GM12878 (cell line): Measurements from ENCODE around the gene SMARCC2. TPM values are rescaled to one million over a fixed set of nuclear protein-coding genes. Genes with fewer than 3 reads are reported as not detected.

Experiments
- ATF2 ChIP-seq: IDR thresholded peaks from 2 replicates; pipeline ENCODE4 v1.6.1; 2012; ENCODE audit warnings: low read length, inconsistent platforms
- ATF3 ChIP-seq: IDR thresholded peaks from 2 replicates; pipeline ENCODE4 v1.6.1; 2011; ENCODE audit warnings: low read depth, mild to moderate bottlenecking, low read length, moderate library complexity, borderline replicate concordance; ENCODE audit errors: extremely low read depth
- BCL11A ChIP-seq: IDR thresholded peaks from 2 replicates; pipeline ENCODE4 v1.6.1; 2011; ENCODE audit warnings: low read depth, low read length
- BCL3 ChIP-seq: IDR thresholded peaks from 2 replicates; pipeline ENCODE4 v1.6.1; 2011; ENCODE audit warnings: borderline replicate concordance, low read depth, mild to moderate bottlenecking, moderate library complexity, low read length; ENCODE audit not compliant: insufficient read depth, poor library complexity, severe bottlenecking
- CBFB ChIP-seq: IDR thresholded peaks from 2 replicates; pipeline ENCODE4 v1.6.1; 2016; ENCODE audit warnings: antibody characterized with exemption, low read depth
- CREB1 ChIP-seq: IDR thresholded peaks from 2 replicates; pipeline ENCODE4 v1.6.1; 2012; ENCODE audit warnings: low read depth, mild to moderate bottlenecking, inconsistent platforms
- JUNB ChIP-seq: IDR thresholded peaks from 2 replicates; pipeline ENCODE4 v1.6.1; 2016; ENCODE audit warnings: antibody characterized with exemption, mild to moderate bottlenecking
- KAT2A ChIP-seq: conservative IDR thresholded peaks from 2 replicates; pipeline ENCODE4 v1.6.1; 2011; ENCODE audit warnings: low read depth, low read length; ENCODE audit not compliant: control insufficient read depth
- MEF2A ChIP-seq: IDR thresholded peaks from 2 replicates; pipeline ENCODE4 v1.6.1; 2011; ENCODE audit warnings: low read depth, mild to moderate bottlenecking, low read length, moderate library complexity; ENCODE audit not compliant: insufficient read depth
- MTA2 ChIP-seq: fragments of 450-650 bp; IDR thresholded peaks from 2 replicates; pipeline ENCODE4 v1.6.1; 2016; ENCODE audit warnings: low read depth, mild to moderate bottlenecking, moderate library complexity
- NR2F1 ChIP-seq: fragments of 450-650 bp; conservative IDR thresholded peaks from 2 replicates; pipeline ENCODE4 v1.6.1; 2017; ENCODE audit warnings: mild to moderate bottlenecking
- PML ChIP-seq: IDR thresholded peaks from 2 replicates; pipeline ENCODE4 v1.6.1; 2012; ENCODE audit warnings: low read length, inconsistent platforms
- POLR2A ChIP-seq: IDR thresholded peaks from 2 replicates; pipeline ENCODE4 v1.6.1; 2011; ENCODE audit warnings: low read depth, mild to moderate bottlenecking, low read length
- POU2F2 ChIP-seq: IDR thresholded peaks from 3 replicates; pipeline ENCODE4 v1.6.1; 2011; ENCODE audit warnings: low read depth, mild to moderate bottlenecking, low read length, borderline replicate concordance
- RAD21 ChIP-seq: IDR thresholded peaks from 2 replicates; pipeline ENCODE4 v1.6.1; 2011; ENCODE audit warnings: mild to moderate bottlenecking, low read depth, low read length, moderate library complexity; ENCODE audit not compliant: insufficient read depth
- RB1 ChIP-seq: fragments of 450-650 bp; formaldehyde crosslinking; IDR thresholded peaks from 2 replicates; pipeline ENCODE4 v1.6.1; 2017; ENCODE audit warnings: mild to moderate bottlenecking, borderline replicate concordance
- RUNX3 ChIP-seq: IDR thresholded peaks from 2 replicates; pipeline ENCODE4 v1.6.1; 2012; ENCODE audit warnings: low read length, inconsistent platforms
- STAT1 ChIP-seq: fragments of 450-650 bp; conservative IDR thresholded peaks from 2 replicates; pipeline ENCODE4 v1.6.1; 2014; ENCODE audit warnings: antibody characterized with exemption, mild to moderate bottlenecking
- USF2 ChIP-seq: IDR thresholded peaks from 2 replicates; pipeline ENCODE4 v1.6.1; 2011; ENCODE audit warnings: low read depth, low read length, improper control_type of control experiment, borderline replicate concordance
- ZBED1 ChIP-seq: IDR thresholded peaks from 2 replicates; pipeline ENCODE4 v1.6.1; 2016; ENCODE audit warnings: borderline replicate concordance
- ZBTB11 ChIP-seq: fragments of 450-650 bp; formaldehyde crosslinking; IDR thresholded peaks from 2 replicates; pipeline ENCODE4 v1.5.0; 2022; ENCODE audit warnings: mild to moderate bottlenecking, missing genetic modification characterization
- ZNF207 ChIP-seq: fragments of 450-650 bp; IDR thresholded peaks from 2 replicates; pipeline ENCODE4 v1.6.1; 2014; ENCODE audit warnings: antibody characterized with exemption, mild to moderate bottlenecking, borderline replicate concordance
- ZNF24 ChIP-seq: fragments of 450-650 bp; IDR thresholded peaks from 2 replicates; pipeline ENCODE4 v1.6.1; 2017; ENCODE audit warnings: antibody characterized with exemption, mild to moderate bottlenecking
- ZNF384 ChIP-seq: IDR thresholded peaks from 2 replicates; pipeline ENCODE4 v1.6.1; 2012; ENCODE audit warnings: low read depth, mild to moderate bottlenecking, low read length, improper control_type of control experiment, borderline replicate concordance
- ZZZ3 ChIP-seq: IDR thresholded peaks from 2 replicates; pipeline ENCODE4 v1.6.1; 2011; ENCODE audit warnings: low read depth; ENCODE audit not compliant: control insufficient read depth, insufficient read length
- polyA plus RNA-seq, 11 experiments: library from polyadenylated mRNA; depleted of rRNA in 4 of 11; unstranded in 6 of 11; stranded (reverse) in 5 of 11; fragments of >200 nt; fragmentation: Nextera tagmentation in 4 of 11; fragmentation: Illumina TruSeq in 1 of 11; extraction: Ambion mirVana in 4 of 11; extraction: Trizol in 1 of 11; gene quantifications; 1 replicate in 1 of 11; 2 replicates in 10 of 11; pipeline versions ENCODE4 v1.2.1 to v1.2.3, GENCODE V29; 2011 to 2016; ENCODE audit warnings: inconsistent platforms in 2 of 11, missing spikeins in 2 of 11, low read depth in 1 of 11
- total RNA-seq, 4 experiments: library from RNA; depleted of rRNA in 3 of 4; stranded (reverse); fragments of >200 nt in 3 of 4; fragmentation: Illumina TruSeq in 1 of 4; extraction: Trizol in 1 of 4; gene quantifications; 2 replicates each; pipeline versions ENCODE4 v1.2.1 to v1.2.3, GENCODE V29; 2013 to 2021

Gene SMARCC2
- total and polyA plus RNA-seq, 10 of the 15 experiments (the other 5 are each of a cell fraction or from before 2014, with no cell fraction given): 13.6 to 71.2 (median 42.3) TPM

GRCh38 chr12:56152132-56152755, 37.0 kb downstream of the SMARCC2 start, which contains the start of gene MYL6B (continued):
- TF ChIP-seq CBFB: peak; percentile 79; the same call in 1 of the 2 replicates
- TF ChIP-seq USF2: no peak
- no peak for TF ChIP-seq ZZZ3
- no peak for TF ChIP-seq ATF2
- TF ChIP-seq ZNF384: no peak
- peak; percentile 22; the same call in 1 of the 2 replicates for TF ChIP-seq JUNB
- peak; percentile 80; the same call in 2 of the 3 replicates for TF ChIP-seq POU2F2
- 0 out of 2 replicates have a peak, but pooled peaks have one; percentile 35 for TF ChIP-seq NR2F1
- TF ChIP-seq CREB1: peak; percentile 80
- no peak for TF ChIP-seq STAT1
- TF ChIP-seq ATF3: no peak
- no peak for TF ChIP-seq RB1
- TF ChIP-seq ZNF24: no peak
- no peak for TF ChIP-seq ZBTB11
- 0 out of 2 replicates have a peak, but pooled peaks have one; percentile 60 for TF ChIP-seq PML
- TF ChIP-seq KAT2A: no peak
- TF ChIP-seq BCL3: no peak
- TF ChIP-seq POLR2A: peak; percentile 93
- TF ChIP-seq RUNX3: peak; percentile 62; the same call in 1 of the 2 replicates
- peak; percentile 51; the same call in 1 of the 2 replicates for TF ChIP-seq MTA2
- TF ChIP-seq BCL11A: no peak
- TF ChIP-seq ZNF207: peak; percentile 63; the same call in 1 of the 2 replicates
- TF ChIP-seq RAD21: no peak
- no peak for TF ChIP-seq MEF2A
- TF ChIP-seq ZBED1: no peak
